ENCODE measurements around the gene SRR. TPM values are rescaled to one million over a fixed set of nuclear protein-coding genes. Genes with fewer than 3 reads are reported as not detected.

Gene SRR
- total and polyA plus RNA-seq, 10 of the 15 experiments (the other 5 are each of a cell fraction or from before 2014, with no cell fraction given): 11.7 to 33.9 (median 20.2) TPM

GRCh38 chr17:2373179-2373578 is 69.4 kb downstream of the SRR start:
- Histone ChIP-seq H2AFZ (ENCODE audit: control insufficient read depth, low read depth, low read length) (no peak overlapping the region), H3K79me2 (ENCODE audit: control insufficient read depth, insufficient read depth, low read length) (no peaks in the 10 kb centered on the region), H3K4me1 (ENCODE audit: control insufficient read depth, insufficient read depth, low read length) (no peaks in the 10 kb centered on the region), H4K20me1 (ENCODE audit: control insufficient read depth, insufficient read depth) (no peaks in the 10 kb centered on the region), H3K9me3 (replicated peaks; ENCODE audit: control insufficient read depth, insufficient read depth, low read length) (no peaks in the 10 kb centered on the region), H3K27ac (ENCODE audit: control insufficient read depth, insufficient read depth) (no peak overlapping the region), H3K9ac (ENCODE audit: control insufficient read depth, insufficient read depth, low read length) (no peak overlapping the region), H3K4me2 (ENCODE audit: control insufficient read depth, insufficient read depth) (no peak overlapping the region), H3K4me3 (no peak overlapping the region), H3K27me3 (replicated peaks in 1 of 2; ENCODE audit: control insufficient read depth in 2 of 2, insufficient read depth in 2 of 2, low read length in 1 of 2) (no peaks in the 10 kb centered on the region), H3K36me3 (ENCODE audit: control insufficient read depth in 2 of 2, insufficient read depth in 2 of 2, low read length in 1 of 2) (no peaks in the 10 kb centered on the region; a peak in 2 of 4 replicates)
- DNase-seq (ENCODE audit: low read depth, low spot score) (no peak), FAIRE-seq (no peak), ATAC-seq (no peak)
- RAD21 ChIA-PET (ENCODE audit: unreplicated experiment): interaction anchor here (1.9 kb wide), 1 partner anchor 9 kb away, joined by 5 read pairs; no protein-coding TSS in a partner anchor
- intact Hi-C loops (cut with micrococcal nuclease; ENCODE audit: unreplicated experiment): no loop called here
- SMC1A ChIA-PET (ENCODE audit: uncharacterized antibody, unreplicated experiment): interaction anchor here (1.8 kb wide), 1 partner anchor 43 kb away, joined by 7 read pairs; no protein-coding TSS in a partner anchor
- in situ Hi-C loops (cut with MboI): no loop called here
- TF ChIP-seq NKRF (conservative IDR thresholded peaks at IDR 0.05): no peak
- no peak for TF ChIP-seq KLF5 (IDR thresholded peaks at IDR 0.05; ENCODE audit: partially characterized antibody)
- no peak for TF ChIP-seq KAT2A (conservative IDR thresholded peaks at IDR 0.05; ENCODE audit: control insufficient read depth, low read depth, low read length)
- no peak for TF ChIP-seq RB1 (IDR thresholded peaks at IDR 0.05; ENCODE audit: borderline replicate concordance)
- TF ChIP-seq MYB (IDR thresholded peaks at IDR 0.05; ENCODE audit: borderline replicate concordance, low read depth, low read length): no peak
- TF ChIP-seq YBX1 (IDR thresholded peaks at IDR 0.05): no peak
- no peak for TF ChIP-seq HCFC1 (IDR thresholded peaks at IDR 0.05; ENCODE audit: low read length)
- TF ChIP-seq CBX3 (IDR thresholded peaks at IDR 0.05; ENCODE audit: borderline replicate concordance, low read depth): no peak
- no peak for TF ChIP-seq SIX5 (IDR thresholded peaks at IDR 0.05; ENCODE audit: low read depth, low read length, severe bottlenecking)
- TF ChIP-seq CREB1 (IDR thresholded peaks at IDR 0.05; ENCODE audit: low read depth): no peak
- no peak for TF ChIP-seq PRDM15 (CRISPR knock-in tag; IDR thresholded peaks at IDR 0.05)
- TF ChIP-seq MEF2B (IDR thresholded peaks at IDR 0.05; ENCODE audit: partially characterized antibody, poor library complexity, severe bottlenecking): no peak
- TF ChIP-seq BCL3 (IDR thresholded peaks at IDR 0.05; ENCODE audit: borderline replicate concordance, insufficient read depth, low read depth, low read length, poor library complexity, severe bottlenecking): no peak
- TF ChIP-seq MAX (IDR thresholded peaks at IDR 0.05; ENCODE audit: low read depth, low read length): no peak
- no peak for TF ChIP-seq MEF2A (IDR thresholded peaks at IDR 0.05; ENCODE audit: insufficient read depth, low read depth, low read length)
- POLR2A ChIA-PET: no interaction called here
- no TSS peak for BruUV-seq (replicated peaks)
- 91% methylated on average over 15 of the region's 18 CpGs for WGBS (ENCODE audit: insufficient coverage, insufficient replicate concordance, low lambda C conversion rate, missing lambda C conversion rate)
- CTCF ChIA-PET: interaction anchor here (0.8 to 1.9 kb wide), 2 partner anchors 9 to 43 kb away, joined by 3 to 8 read pairs; no protein-coding TSS in a partner anchor
